Astrocyte of the spinal cord (primary cell): ENCODE results near the gene FANK1.

Experiments
- DNase-seq: peaks from one replicate; pipeline ENCODE4 v3.0.0; 2011; ENCODE audit warnings: low read depth, low spot score
- H3K4me3 ChIP-seq: 2 replicates; pipeline ENCODE4 v1.5.1; 2011; ENCODE audit warnings: low read depth, mild to moderate bottlenecking, low read length, moderate library complexity
- in situ Hi-C: cut with HindIII; loops from 2 replicates; pipeline ENCODE4 v1.10.0; 2017; ENCODE audit warnings: low sequenced_read_pairs
- TF ChIP-seq, protein P1 (sequence below): IDR thresholded peaks from 2 replicates; pipeline ENCODE4 v1.5.1; 2012; ENCODE audit warnings: low read depth, mild to moderate bottlenecking, low read length, inconsistent platforms

FANK1 gene

DNA sequence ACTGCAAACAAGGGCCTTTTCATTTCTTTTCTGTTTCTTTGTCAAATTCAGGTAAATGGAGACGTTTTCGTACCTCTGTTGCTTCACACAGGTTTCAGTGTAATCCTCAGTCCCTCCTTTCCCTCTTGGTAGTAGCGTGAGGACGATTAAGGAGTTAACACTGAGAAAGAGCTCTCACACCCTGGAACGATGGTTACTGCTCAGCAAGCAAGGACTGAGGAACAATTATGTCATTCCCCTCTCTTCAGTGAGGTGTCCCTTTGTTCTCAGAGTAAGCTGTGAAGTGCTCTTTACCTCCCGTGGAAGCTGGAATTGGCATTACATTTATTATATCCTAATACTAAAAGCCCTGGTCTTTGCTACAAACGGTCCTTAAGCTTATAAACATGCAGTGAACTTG is 95.9 kb downstream of the FANK1 start:
- TF ChIP-seq, protein P1, sequence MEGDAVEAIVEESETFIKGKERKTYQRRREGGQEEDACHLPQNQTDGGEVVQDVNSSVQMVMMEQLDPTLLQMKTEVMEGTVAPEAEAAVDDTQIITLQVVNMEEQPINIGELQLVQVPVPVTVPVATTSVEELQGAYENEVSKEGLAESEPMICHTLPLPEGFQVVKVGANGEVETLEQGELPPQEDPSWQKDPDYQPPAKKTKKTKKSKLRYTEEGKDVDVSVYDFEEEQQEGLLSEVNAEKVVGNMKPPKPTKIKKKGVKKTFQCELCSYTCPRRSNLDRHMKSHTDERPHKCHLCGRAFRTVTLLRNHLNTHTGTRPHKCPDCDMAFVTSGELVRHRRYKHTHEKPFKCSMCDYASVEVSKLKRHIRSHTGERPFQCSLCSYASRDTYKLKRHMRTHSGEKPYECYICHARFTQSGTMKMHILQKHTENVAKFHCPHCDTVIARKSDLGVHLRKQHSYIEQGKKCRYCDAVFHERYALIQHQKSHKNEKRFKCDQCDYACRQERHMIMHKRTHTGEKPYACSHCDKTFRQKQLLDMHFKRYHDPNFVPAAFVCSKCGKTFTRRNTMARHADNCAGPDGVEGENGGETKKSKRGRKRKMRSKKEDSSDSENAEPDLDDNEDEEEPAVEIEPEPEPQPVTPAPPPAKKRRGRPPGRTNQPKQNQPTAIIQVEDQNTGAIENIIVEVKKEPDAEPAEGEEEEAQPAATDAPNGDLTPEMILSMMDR = no peak
- no peak overlapping the region for H3K4me3 ChIP-seq
- in situ Hi-C loops = no loop called here
- DNase-seq = no peak

- no peak for DNase-seq
- in situ Hi-C loops = no loop called here
- TF ChIP-seq, protein P1 = no peak
- no peak overlapping the region for H3K4me3 ChIP-seq
These were observed 98.2 kb downstream of the FANK1 start for GRCh38 chr10:125994601-125995000.

DNA sequence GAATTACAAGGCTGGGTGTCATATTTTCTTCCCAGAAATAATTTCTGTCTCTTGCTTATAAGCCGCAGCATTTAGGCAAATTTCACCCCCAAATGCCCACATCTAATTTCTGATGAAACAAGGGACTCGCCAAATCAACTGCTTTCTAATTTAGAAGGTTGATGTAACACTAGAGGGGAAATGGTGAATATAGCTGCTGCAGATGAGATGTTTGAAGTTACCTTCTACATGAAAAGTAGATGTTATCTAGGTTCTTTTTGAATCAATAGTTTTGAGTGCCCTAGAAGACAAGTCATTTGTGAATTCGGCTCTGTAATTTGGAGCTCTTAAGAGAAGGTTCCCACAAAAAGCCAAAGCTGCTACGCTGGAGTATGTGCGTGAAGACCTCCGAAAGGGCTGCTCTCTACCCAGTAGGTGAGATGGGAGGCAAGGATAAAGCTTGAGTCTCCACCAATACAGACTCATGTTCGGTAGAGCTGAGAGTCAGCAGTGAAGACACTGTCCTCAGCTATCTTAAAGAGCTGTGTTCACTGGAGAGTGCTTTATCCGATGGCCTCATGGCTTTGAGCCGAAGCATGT is 99.5 kb downstream of the FANK1 start:
- H3K4me3 ChIP-seq = no peak overlapping the region
- TF ChIP-seq, protein P1 = no peak
- in situ Hi-C loops = no loop called here

GRCh38 chr10:125997586-125997985 is 101.2 kb downstream of the FANK1 start:
- DNase-seq = no peak
- in situ Hi-C loops = no loop called here
- TF ChIP-seq, protein P1 = no peak
- no peak overlapping the region for H3K4me3 ChIP-seq

More for the DNA sequence above, 99.5 kb downstream of the FANK1 start:
- no peak for DNase-seq

DNA sequence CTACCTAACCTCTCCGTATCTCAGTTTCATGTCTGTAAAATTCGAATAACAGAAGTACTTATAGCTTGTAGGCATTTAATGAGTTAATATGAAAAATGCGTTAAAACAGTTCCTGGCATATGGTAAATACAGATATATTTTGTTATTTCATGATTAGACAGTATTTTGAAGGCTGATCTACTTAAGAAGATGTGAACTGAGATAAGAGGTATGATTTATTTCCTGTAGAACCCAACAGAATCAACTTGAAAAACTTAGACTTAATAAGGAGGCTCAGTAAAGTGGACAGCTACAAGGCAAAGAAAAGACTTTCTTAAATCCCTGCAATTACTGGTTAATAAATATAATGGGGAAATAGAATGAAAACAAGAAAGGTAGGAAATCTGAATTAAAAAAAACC is 103.3 kb downstream of the FANK1 start:
- TF ChIP-seq, protein P1 = no peak
- in situ Hi-C loops = no loop called here
- DNase-seq = no peak
- no peak overlapping the region for H3K4me3 ChIP-seq

DNA sequence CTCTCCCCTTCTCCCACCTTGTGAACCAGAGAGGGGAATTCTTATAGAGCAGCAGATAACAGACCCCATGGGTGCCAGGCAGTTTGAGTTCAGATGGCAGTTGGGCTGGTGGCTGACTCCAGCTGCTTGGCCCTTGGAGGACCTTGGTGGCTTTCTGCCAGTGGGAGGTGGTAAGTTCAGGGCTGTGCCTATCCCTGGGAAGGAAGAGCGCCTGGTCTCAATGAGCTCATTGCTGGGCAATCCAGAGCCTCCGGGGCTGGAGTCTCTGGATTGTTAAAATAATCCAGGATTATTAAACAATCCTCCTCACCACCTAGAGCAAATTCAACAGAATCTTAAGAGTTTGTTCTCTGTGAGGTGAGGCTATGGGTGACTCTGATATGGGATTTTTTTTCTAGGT is 105.2 kb downstream of the FANK1 start:
- H3K4me3 ChIP-seq = no peak overlapping the region
- in situ Hi-C loops = no loop called here
- TF ChIP-seq, protein P1 = no peak
- no peak for DNase-seq

DNA sequence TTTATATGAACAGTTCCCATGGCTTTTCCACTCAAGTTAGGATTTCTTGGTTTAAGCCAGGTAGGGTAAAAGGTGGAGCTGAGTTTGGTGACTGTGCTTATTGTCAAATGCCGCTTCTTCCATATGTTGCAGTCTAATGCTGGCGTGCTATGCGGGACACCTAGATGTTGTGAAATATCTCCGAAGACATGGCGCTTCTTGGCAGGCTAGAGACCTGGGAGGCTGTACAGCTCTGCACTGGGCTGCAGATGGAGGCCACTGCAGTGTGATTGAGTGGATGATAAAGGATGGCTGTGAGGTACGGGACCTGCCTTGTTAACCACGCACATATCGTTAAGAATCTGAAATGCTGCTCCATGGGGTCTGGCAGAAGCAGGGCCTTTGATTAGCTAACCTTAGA is 108.4 kb downstream of the FANK1 start:
- in situ Hi-C loops = no loop called here
- TF ChIP-seq, protein P1 = no peak
- DNase-seq = no peak
- no peak overlapping the region for H3K4me3 ChIP-seq
